ENCODE results near the gene HSPB6.

The HSPB6 gene

GRCh38 chr19:35740108-35740422 is 16.8 kb downstream of the HSPB6 start:
- Histone ChIP-seq H4K20me1 (ENCODE audit: insufficient read depth) (no peaks in the 10 kb centered on the region), H3K4me1 (ENCODE audit: low read depth, poor library complexity, severe bottlenecking) (peaks cover 41% of the 10 kb centered on the region), H3K4me3 (IDR thresholded peaks at IDR 0.05; ENCODE audit: insufficient read depth, low read depth, low read length) (no peak overlapping the region), H3K27ac (no peak overlapping the region), H2AFZ (ENCODE audit: low read depth) (peak overlapping the region; percentile 74; the same call in 1 of the 2 replicates), H3K4me2 (peak overlapping the region; percentile 33; the same call in 1 of the 2 replicates), H3K9ac (peak overlapping the region; percentile 28; the same call in 1 of the 2 replicates), H3K27me3 (ENCODE audit: insufficient read depth, low read depth) (no peaks in the 10 kb centered on the region), H3K36me3 (ENCODE audit: insufficient read depth) (no peaks in the 10 kb centered on the region), H3K79me2 (ENCODE audit: insufficient read depth, low read depth) (no peaks in the 10 kb centered on the region)
- TF ChIP-seq, protein P1, sequence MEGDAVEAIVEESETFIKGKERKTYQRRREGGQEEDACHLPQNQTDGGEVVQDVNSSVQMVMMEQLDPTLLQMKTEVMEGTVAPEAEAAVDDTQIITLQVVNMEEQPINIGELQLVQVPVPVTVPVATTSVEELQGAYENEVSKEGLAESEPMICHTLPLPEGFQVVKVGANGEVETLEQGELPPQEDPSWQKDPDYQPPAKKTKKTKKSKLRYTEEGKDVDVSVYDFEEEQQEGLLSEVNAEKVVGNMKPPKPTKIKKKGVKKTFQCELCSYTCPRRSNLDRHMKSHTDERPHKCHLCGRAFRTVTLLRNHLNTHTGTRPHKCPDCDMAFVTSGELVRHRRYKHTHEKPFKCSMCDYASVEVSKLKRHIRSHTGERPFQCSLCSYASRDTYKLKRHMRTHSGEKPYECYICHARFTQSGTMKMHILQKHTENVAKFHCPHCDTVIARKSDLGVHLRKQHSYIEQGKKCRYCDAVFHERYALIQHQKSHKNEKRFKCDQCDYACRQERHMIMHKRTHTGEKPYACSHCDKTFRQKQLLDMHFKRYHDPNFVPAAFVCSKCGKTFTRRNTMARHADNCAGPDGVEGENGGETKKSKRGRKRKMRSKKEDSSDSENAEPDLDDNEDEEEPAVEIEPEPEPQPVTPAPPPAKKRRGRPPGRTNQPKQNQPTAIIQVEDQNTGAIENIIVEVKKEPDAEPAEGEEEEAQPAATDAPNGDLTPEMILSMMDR (conservative IDR thresholded peaks at IDR 0.05; ENCODE audit: low read depth, low read length): no peak

- Histone ChIP-seq H3K27me3 (ENCODE audit: insufficient read depth, low read depth) (no peaks in the 10 kb centered on the region), H4K20me1 (ENCODE audit: insufficient read depth) (no peaks in the 10 kb centered on the region), H2AFZ (ENCODE audit: low read depth) (peak overlapping the region; percentile 74; the same call in 1 of the 2 replicates), H3K27ac (no peak overlapping the region), H3K4me1 (ENCODE audit: low read depth, poor library complexity, severe bottlenecking) (peaks cover 41% of the 10 kb centered on the region), H3K79me2 (ENCODE audit: insufficient read depth, low read depth) (no peaks in the 10 kb centered on the region), H3K4me3 (IDR thresholded peaks at IDR 0.05; ENCODE audit: insufficient read depth, low read depth, low read length) (no peak overlapping the region), H3K9ac (no peak overlapping the region), H3K36me3 (ENCODE audit: insufficient read depth) (no peaks in the 10 kb centered on the region), H3K4me2 (peak overlapping the region; percentile 33; the same call in 1 of the 2 replicates)
- TF ChIP-seq, protein P1 (conservative IDR thresholded peaks at IDR 0.05; ENCODE audit: low read depth, low read length): no peak
Measured at GRCh38 chr19:35739275-35740107, 17.3 kb downstream of the HSPB6 start.

- no peaks in the 10 kb centered on the region for H3K79me2 ChIP-seq (ENCODE audit: insufficient read depth, low read depth)
- no peak overlapping the region for H3K9ac ChIP-seq
- H3K27me3 ChIP-seq (ENCODE audit: insufficient read depth, low read depth): no peaks in the 10 kb centered on the region
- H3K4me3 ChIP-seq (IDR thresholded peaks at IDR 0.05; ENCODE audit: insufficient read depth, low read depth, low read length): no peak overlapping the region
- H3K4me2 ChIP-seq: no peak overlapping the region
- H3K27ac ChIP-seq: no peak overlapping the region
- TF ChIP-seq, protein P1 (conservative IDR thresholded peaks at IDR 0.05; ENCODE audit: low read depth, low read length): no peak
- H2AFZ ChIP-seq (ENCODE audit: low read depth): no peak overlapping the region
- no peaks in the 10 kb centered on the region for H4K20me1 ChIP-seq (ENCODE audit: insufficient read depth)
- H3K4me1 ChIP-seq (ENCODE audit: low read depth, poor library complexity, severe bottlenecking): peaks cover 35% of the 10 kb centered on the region
- no peaks in the 10 kb centered on the region for H3K36me3 ChIP-seq (ENCODE audit: insufficient read depth)
Measured at GRCh38 chr19:35738887-35739229, 18.0 kb downstream of the HSPB6 start.

GRCh38 chr19:35738021-35738886 is 18.6 kb downstream of the HSPB6 start:
- TF ChIP-seq, protein P1 (conservative IDR thresholded peaks at IDR 0.05; ENCODE audit: low read depth, low read length): no peak

More at GRCh38 chr19:35738021-35738886, 18.6 kb downstream of the HSPB6 start:
- Histone ChIP-seq H3K4me3 (IDR thresholded peaks at IDR 0.05; ENCODE audit: insufficient read depth, low read depth, low read length) (no peak overlapping the region), H3K36me3 (ENCODE audit: insufficient read depth) (no peaks in the 10 kb centered on the region), H3K79me2 (ENCODE audit: insufficient read depth, low read depth) (no peaks in the 10 kb centered on the region), H3K27ac (no peak overlapping the region), H3K9ac (no peak overlapping the region), H2AFZ (ENCODE audit: low read depth) (no peak overlapping the region), H4K20me1 (ENCODE audit: insufficient read depth) (no peaks in the 10 kb centered on the region), H3K4me1 (ENCODE audit: low read depth, poor library complexity, severe bottlenecking) (peaks cover 29% of the 10 kb centered on the region), H3K4me2 (no peak overlapping the region), H3K27me3 (ENCODE audit: insufficient read depth, low read depth) (no peaks in the 10 kb centered on the region)

Measured in KMS-11 (cell line).